Measurements from ENCODE around the gene PXDN.
A peak's percentile ranks its signal among the peaks of the same experiment; 100 is the strongest.

The PXDN gene

DNA sequence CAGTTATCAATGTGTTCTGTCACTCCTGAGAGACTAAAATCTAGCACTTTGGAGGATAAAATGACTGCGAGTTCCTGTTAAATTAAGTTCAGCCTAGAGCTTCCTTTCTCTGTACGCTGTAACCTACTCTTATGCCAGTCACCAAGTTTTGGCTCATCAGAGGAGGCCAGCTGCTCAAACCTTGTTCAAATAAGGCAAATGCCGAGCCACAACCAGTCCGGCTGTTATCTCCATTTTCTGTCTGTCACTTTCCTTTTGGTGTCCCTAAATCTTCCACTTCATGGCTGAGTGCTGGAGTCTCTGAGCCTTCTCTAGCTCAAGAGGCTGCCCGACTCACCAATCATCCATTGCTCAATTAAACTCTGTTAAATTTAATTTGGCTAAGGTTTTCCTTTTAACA, 33.5 kb upstream of the PXDN start:
- Mint-ChIP-seq H3K4me1 (peaks cover 24% of the 10 kb centered on the region), H3K27me3 (ENCODE audit: low read depth) (peaks cover 53% of the 10 kb centered on the region), H3K36me3 (ENCODE audit: low read depth) (no peaks in the 10 kb centered on the region), H3K4me3 (no peak overlapping the region), H3K27ac (peak overlapping the region in 1 of 3 experiments; percentile 52), H3K9me3 (no peaks in the 10 kb centered on the region)
- TF ChIP-seq, protein P1, sequence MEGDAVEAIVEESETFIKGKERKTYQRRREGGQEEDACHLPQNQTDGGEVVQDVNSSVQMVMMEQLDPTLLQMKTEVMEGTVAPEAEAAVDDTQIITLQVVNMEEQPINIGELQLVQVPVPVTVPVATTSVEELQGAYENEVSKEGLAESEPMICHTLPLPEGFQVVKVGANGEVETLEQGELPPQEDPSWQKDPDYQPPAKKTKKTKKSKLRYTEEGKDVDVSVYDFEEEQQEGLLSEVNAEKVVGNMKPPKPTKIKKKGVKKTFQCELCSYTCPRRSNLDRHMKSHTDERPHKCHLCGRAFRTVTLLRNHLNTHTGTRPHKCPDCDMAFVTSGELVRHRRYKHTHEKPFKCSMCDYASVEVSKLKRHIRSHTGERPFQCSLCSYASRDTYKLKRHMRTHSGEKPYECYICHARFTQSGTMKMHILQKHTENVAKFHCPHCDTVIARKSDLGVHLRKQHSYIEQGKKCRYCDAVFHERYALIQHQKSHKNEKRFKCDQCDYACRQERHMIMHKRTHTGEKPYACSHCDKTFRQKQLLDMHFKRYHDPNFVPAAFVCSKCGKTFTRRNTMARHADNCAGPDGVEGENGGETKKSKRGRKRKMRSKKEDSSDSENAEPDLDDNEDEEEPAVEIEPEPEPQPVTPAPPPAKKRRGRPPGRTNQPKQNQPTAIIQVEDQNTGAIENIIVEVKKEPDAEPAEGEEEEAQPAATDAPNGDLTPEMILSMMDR (IDR thresholded peaks at IDR 0.05; ENCODE audit: unreplicated experiment in 3 of 3), result no peak

DNA sequence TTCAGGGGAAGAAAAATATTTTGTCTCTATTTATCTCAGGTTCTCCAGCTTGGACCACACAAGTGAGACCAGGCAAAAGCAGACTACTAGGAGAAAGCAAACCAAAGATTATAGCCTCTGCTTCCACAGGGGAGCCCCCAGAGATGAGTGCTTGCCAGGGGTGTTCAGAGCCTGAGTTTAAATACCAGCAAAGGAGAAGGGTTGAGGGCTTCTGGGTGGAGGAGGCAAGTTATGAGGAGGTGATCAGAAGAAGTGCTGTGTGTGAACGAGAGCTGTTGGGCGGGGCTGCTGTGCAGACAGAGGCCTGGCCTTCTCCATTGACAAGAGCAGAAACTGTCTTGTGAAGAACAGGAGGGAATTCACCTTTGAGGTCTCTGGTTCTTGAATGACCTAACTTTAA, 32.8 kb upstream of the PXDN start:
- Mint-ChIP-seq H3K27me3 (ENCODE audit: low read depth) (peaks cover 47% of the 10 kb centered on the region), H3K4me1 (peaks cover 18% of the 10 kb centered on the region), H3K36me3 (ENCODE audit: low read depth) (no peaks in the 10 kb centered on the region), H3K9me3 (no peaks in the 10 kb centered on the region), H3K4me3 (no peak overlapping the region), H3K27ac (no peak overlapping the region)
- TF ChIP-seq, protein P1 (IDR thresholded peaks at IDR 0.05; ENCODE audit: unreplicated experiment in 3 of 3), result no peak

DNA sequence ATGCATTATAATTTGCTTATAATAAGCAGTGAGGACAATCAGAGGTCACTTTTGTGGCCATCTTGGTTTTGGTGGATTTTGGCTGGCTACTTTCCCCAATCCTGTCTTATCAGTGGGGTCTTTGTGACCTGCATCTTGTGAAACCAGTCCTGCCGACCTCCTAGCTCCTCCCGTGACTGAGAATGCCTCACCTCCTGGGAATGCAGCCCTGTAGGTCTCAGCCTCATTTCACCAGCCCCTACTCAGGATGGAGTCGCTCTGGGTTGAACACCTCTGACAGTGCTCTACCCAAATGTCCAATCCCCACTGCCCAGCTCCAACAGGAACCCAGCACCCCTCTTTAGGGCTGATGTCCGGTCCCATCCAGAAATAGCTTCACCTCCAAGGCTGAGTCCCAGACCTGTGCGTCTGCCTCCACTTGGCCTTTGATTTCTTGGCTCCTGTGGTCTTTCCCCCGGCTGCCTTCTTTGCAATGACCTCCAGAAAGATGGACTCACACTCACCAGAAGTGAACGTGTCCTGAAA, 31.3 kb upstream of the PXDN start:
- Mint-ChIP-seq H3K27me3 (ENCODE audit: low read depth) (peaks cover 36% of the 10 kb centered on the region), H3K4me3 (no peak overlapping the region), H3K36me3 (ENCODE audit: low read depth) (no peaks in the 10 kb centered on the region), H3K27ac (no peak overlapping the region), H3K4me1 (peaks cover 16% of the 10 kb centered on the region), H3K9me3 (no peaks in the 10 kb centered on the region)
- TF ChIP-seq, protein P1 (IDR thresholded peaks at IDR 0.05; ENCODE audit: unreplicated experiment in 3 of 3), result no peak

DNA sequence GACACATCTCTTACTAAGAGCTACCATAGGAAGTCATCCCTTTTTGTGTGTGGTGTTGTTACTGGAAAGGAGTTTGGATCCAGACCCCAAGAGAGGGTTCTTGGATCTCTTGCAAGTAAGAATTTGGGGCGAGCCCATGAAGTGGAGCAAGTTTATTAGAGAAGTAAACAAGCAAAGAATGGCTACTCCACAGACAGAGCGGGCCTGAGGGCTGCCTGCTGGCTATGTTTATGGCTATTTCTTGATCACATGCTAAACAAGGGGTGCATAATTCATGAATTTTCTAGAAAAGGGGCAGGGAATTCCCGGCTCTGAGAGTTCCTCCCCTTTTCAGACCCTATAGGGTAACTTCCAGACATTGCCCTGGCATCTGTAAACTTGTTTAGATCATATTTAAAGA, 30.6 kb upstream of the PXDN start:
- no peak overlapping the region for H3K27ac Mint-ChIP-seq
- H3K36me3 Mint-ChIP-seq (ENCODE audit: low read depth), result no peaks in the 10 kb centered on the region
- peaks cover 34% of the 10 kb centered on the region for H3K27me3 Mint-ChIP-seq (ENCODE audit: low read depth)
- H3K4me3 Mint-ChIP-seq, result no peak overlapping the region
- TF ChIP-seq, protein P1 (IDR thresholded peaks at IDR 0.05; ENCODE audit: unreplicated experiment in 3 of 3), result no peak
- no peaks in the 10 kb centered on the region for H3K9me3 Mint-ChIP-seq
- peaks cover 16% of the 10 kb centered on the region for H3K4me1 Mint-ChIP-seq

DNA sequence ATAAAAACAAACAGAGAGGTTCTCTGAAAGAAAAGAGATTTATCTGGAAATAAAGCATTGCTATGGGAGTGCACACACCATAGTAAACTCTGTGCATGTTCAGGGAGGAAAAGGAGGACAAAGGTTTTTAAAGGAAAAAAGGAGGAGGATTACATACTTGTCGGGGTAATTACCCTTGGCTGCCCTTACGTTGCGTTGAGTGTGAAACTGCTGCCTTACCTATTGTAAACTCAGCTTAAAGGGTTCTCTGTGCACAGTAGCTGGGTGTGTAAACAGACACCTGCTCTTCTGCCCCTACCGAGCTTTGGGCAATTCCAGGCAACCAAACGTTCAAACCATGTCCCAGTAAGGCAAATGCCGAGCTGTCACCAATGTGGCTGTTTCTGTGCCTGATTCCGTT, 29.6 kb upstream of the PXDN start:
- no peak overlapping the region for H3K4me3 Mint-ChIP-seq
- TF ChIP-seq, protein P1 (IDR thresholded peaks at IDR 0.05; ENCODE audit: unreplicated experiment in 3 of 3), result no peak
- H3K27me3 Mint-ChIP-seq (ENCODE audit: low read depth), result peaks cover 27% of the 10 kb centered on the region
- H3K27ac Mint-ChIP-seq, result no peak overlapping the region
- peaks cover 16% of the 10 kb centered on the region for H3K4me1 Mint-ChIP-seq
- no peaks in the 10 kb centered on the region for H3K36me3 Mint-ChIP-seq (ENCODE audit: low read depth)
- H3K9me3 Mint-ChIP-seq, result no peaks in the 10 kb centered on the region

DNA sequence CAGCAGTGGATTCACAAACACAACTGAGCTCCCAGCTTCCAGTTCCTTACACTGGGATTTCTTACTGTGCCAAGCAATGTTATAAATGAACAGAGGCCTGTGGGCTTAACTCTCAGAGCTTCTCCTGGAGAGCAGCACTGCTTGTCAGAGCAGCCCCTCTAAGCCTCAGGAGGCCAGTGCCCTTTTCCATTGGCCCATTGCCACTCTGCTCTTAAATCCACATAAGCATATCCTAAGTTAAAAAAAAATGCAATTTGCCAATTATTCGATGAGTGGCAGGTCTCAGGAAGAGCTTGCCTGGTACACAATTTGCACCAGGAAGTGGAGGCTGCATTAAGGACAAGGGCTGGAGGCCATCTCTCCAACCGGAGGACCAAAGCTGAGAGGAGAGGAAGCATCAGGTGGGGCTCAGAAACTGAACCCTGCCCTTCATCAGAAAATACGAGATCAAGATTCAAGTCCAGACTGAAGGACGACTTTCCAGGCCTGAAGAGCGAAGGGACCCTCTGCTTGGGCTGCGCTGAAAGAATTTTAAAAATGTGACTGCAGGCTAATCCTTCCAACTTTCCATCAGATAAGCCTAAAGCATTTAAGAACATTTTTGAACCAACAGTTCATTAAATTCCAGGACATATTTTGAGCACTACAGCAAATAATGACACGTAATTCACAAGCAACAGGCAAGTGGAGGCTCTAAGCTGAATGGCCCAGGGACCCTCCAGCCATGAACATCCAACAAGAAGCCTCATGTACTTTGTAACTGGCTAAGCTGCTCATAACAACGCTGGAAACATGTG, 28.4 kb upstream of the PXDN start:
- H3K27ac Mint-ChIP-seq, result peak overlapping the region in 1 of 3 experiments; percentile 47
- H3K36me3 Mint-ChIP-seq (ENCODE audit: low read depth), result no peaks in the 10 kb centered on the region
- no peaks in the 10 kb centered on the region for H3K9me3 Mint-ChIP-seq
- H3K27me3 Mint-ChIP-seq (ENCODE audit: low read depth), result peaks cover 22% of the 10 kb centered on the region
- peaks cover 7% of the 10 kb centered on the region for H3K4me1 Mint-ChIP-seq
- TF ChIP-seq, protein P1 (IDR thresholded peaks at IDR 0.05; ENCODE audit: unreplicated experiment in 3 of 3), result no peak
- H3K4me3 Mint-ChIP-seq, result no peak overlapping the region

Data from nephron (organoid).